ENCODE measurements around the gene DTNBP1. TPM values are rescaled to one million over a fixed set of nuclear protein-coding genes. Genes with fewer than 3 reads are reported as not detected.

Gene DTNBP1
- total and polyA plus RNA-seq, 12 donors = 4.2 to 17.1 (median 9.0) TPM

GRCh38 chr6:15502446-15503345, 160.1 kb downstream of the DTNBP1 start:
- 86 to 93% (median 89%) methylated on average over 15 to 20 of the region's 20 CpGs for WGBS, 4 donors
- peaks cover 11 to 25% of the 10 kb centered on the region in 2 donors for H3K4me1 ChIP-seq (replicated peaks in 1 of 2)
- DNase-seq = peak in 3 of 7 donors; percentile 4 to 45 (median 8)

GRCh38 chr6:15501826-15502445, 160.9 kb downstream of the DTNBP1 start:
- H3K27ac ChIP-seq = no peak overlapping the region
- intact Hi-C loops (cut with DNase I) = no loop called here
- peaks cover 0 to 22% of the 10 kb centered on the region in 2 donors for H3K36me3 ChIP-seq (replicated peaks in 1 of 2)
- H3K27me3 ChIP-seq = no peaks in the 10 kb centered on the region
- H3K4me1 ChIP-seq (replicated peaks in 1 of 2) = peaks cover 11 to 23% of the 10 kb centered on the region in 2 donors
- no peak for TF ChIP-seq CTCF (IDR thresholded peaks at IDR 0.05)
- no peak for TF ChIP-seq POLR2A (IDR thresholded peaks at IDR 0.05)
- peak in 6 of 7 donors; percentile 59 to 75 (median 66) for DNase-seq
- WGBS, 4 donors = 67 to 72% (median 71%) methylated on average over 14 to 19 of the region's 19 CpGs
- H3K9me3 ChIP-seq (replicated peaks in 1 of 3) = no peaks in the 10 kb centered on the region
- no peak overlapping the region for H3K4me3 ChIP-seq

More at GRCh38 chr6:15502446-15503345, 160.1 kb downstream of the DTNBP1 start:
- H3K4me3 ChIP-seq = no peak overlapping the region
- no peaks in the 10 kb centered on the region for H3K27me3 ChIP-seq
- H3K9me3 ChIP-seq (replicated peaks in 1 of 3) = no peaks in the 10 kb centered on the region
- H3K27ac ChIP-seq = no peak overlapping the region
- peaks cover 0 to 24% of the 10 kb centered on the region in 2 donors for H3K36me3 ChIP-seq (replicated peaks in 1 of 2)
- TF ChIP-seq CTCF (IDR thresholded peaks at IDR 0.05) = no peak
- TF ChIP-seq POLR2A (IDR thresholded peaks at IDR 0.05) = no peak
- intact Hi-C loops (cut with DNase I) = no loop called here

GRCh38 chr6:15500901-15501825, 161.7 kb downstream of the DTNBP1 start:
- no peak for DNase-seq
- no peak overlapping the region for H3K27ac ChIP-seq
- no peak overlapping the region for H3K4me3 ChIP-seq
- TF ChIP-seq POLR2A (IDR thresholded peaks at IDR 0.05) (no peak), CTCF (IDR thresholded peaks at IDR 0.05) (no peak)
- peaks cover 0 to 26% of the 10 kb centered on the region in 2 donors for H3K36me3 ChIP-seq (replicated peaks in 1 of 2)
- no peaks in the 10 kb centered on the region for H3K9me3 ChIP-seq (replicated peaks in 1 of 3)
- no peaks in the 10 kb centered on the region for H3K27me3 ChIP-seq
- H3K4me1 ChIP-seq (replicated peaks in 1 of 2) = peaks cover 11 to 23% of the 10 kb centered on the region in 2 donors
- WGBS, 4 donors = 91 to 96% (median 93%) methylated on average over 36 to 38 of the region's 38 CpGs
- intact Hi-C loops (cut with DNase I) = no loop called here

All from adrenal gland (tissue), 12 donors.